OCI-LY7 (cell line): Measurements from ENCODE around the gene EHBP1. TPM values are rescaled to one million over a fixed set of nuclear protein-coding genes. Genes with fewer than 3 reads are reported as not detected.

ENCODE experiments used
- BruUV-seq: library from RNA; stranded (reverse); fragments of 400-500 nt; replicated peaks from 2 replicates; lab custom pipeline; 2021; lab: Mats Ljungman, UMichigan
- CTCF ChIA-PET: fragments of 300-600 bp; sonication (Branson Sonifier 250); formaldehyde crosslinking; loops from one replicate; lab custom pipeline; 2022; ENCODE audit warnings: antibody characterized with exemption; ENCODE audit not compliant: unreplicated experiment; lab: Charles Lee
- POLR2A ChIA-PET: fragments of 300-600 bp; sonication (Branson Sonifier 250); formaldehyde crosslinking; loops from one replicate; lab custom pipeline; 2022; ENCODE audit warnings: antibody characterized with exemption; lab: Charles Lee
- DNase-seq: peaks from one replicate; pipeline ENCODE4 v3.0.0-alpha.2; 2015; ENCODE audit warnings: low spot score
- H2AFZ ChIP-seq: fragments of 200-600 bp; sonication (generic), shearing (Covaris generic); 2 replicates; pipeline ENCODE4 v1.6.1; 2014; ENCODE audit warnings: mild to moderate bottlenecking, antibody characterized with exemption, low read length, moderate library complexity
- H3K27ac ChIP-seq: fragments of 200-600 bp; sonication (generic); 2 replicates; pipeline ENCODE4 v1.5.1; 2014; ENCODE audit warnings: mixed run types, low read depth, mild to moderate bottlenecking, moderate library complexity, low read length, inconsistent platforms; ENCODE audit not compliant: poor library complexity, severe bottlenecking
- H3K36me3 ChIP-seq: fragments of 200-600 bp; sonication (generic); 2 replicates; pipeline ENCODE4 v1.6.1; 2014; ENCODE audit warnings: mild to moderate bottlenecking, antibody characterized with exemption, low read length, moderate library complexity, mixed read lengths; ENCODE audit not compliant: insufficient read depth
- H3K4me1 ChIP-seq: fragments of 200-600 bp; sonication (generic); 2 replicates; pipeline ENCODE4 v1.5.1; 2014; ENCODE audit warnings: mild to moderate bottlenecking, low read length; ENCODE audit not compliant: insufficient read depth, poor library complexity, severe bottlenecking
- H3K4me2 ChIP-seq: fragments of 200-600 bp; sonication (generic); 2 replicates; pipeline ENCODE4 v1.6.1; 2014; ENCODE audit warnings: mild to moderate bottlenecking, low read length
- H3K4me3 ChIP-seq: fragments of 200-600 bp; sonication (generic); 2 replicates; pipeline ENCODE4 v1.5.1; 2014; ENCODE audit warnings: mild to moderate bottlenecking, low read depth, low read length; ENCODE audit not compliant: poor library complexity, severe bottlenecking
- H3K79me2 ChIP-seq: fragments of 200-600 bp; sonication (generic); 2 replicates; pipeline ENCODE4 v1.6.1; 2016; ENCODE audit warnings: low read depth, mild to moderate bottlenecking, low read length, moderate library complexity, mixed read lengths; ENCODE audit not compliant: insufficient read depth
- H3K9me2 ChIP-seq: fragments of 200-600 bp; sonication (generic); 2 replicates; pipeline ENCODE4 v1.6.1; 2016; ENCODE audit warnings: mild to moderate bottlenecking, low read length, mixed read lengths; ENCODE audit not compliant: insufficient read depth
- H3K9me3 ChIP-seq: fragments of 200-600 bp; sonication (generic); 2 replicates; pipeline ENCODE4 v1.6.1; 2014; ENCODE audit warnings: mild to moderate bottlenecking, mixed run types, low read length, mixed read lengths
- H4K20me1 ChIP-seq: fragments of 200-600 bp; sonication (generic); 2 replicates; pipeline ENCODE4 v1.6.1; 2014; ENCODE audit warnings: mild to moderate bottlenecking, antibody characterized with exemption, low read length, moderate library complexity, mixed read lengths; ENCODE audit not compliant: insufficient read depth
- EZH2phosphoT487 ChIP-seq: fragments of 200-600 bp; sonication (generic); IDR thresholded peaks from 2 replicates; pipeline ENCODE4 v1.6.1; 2018; ENCODE audit warnings: low read depth, borderline replicate concordance, mild to moderate bottlenecking, mixed run types, antibody characterized with exemption, low read length, moderate library complexity, mixed read lengths
- intact Hi-C: fragments of 100-400 bp; cut with micrococcal nuclease; formaldehyde crosslinking; loops from one replicate; pipeline ENCODE4 v1.10.0; 2022; ENCODE audit not compliant: unreplicated experiment
- total RNA-seq, 2 experiments: library from RNA; depleted of rRNA in 1 of 2; stranded (reverse); fragments of >200 nt in 1 of 2; shearing (Covaris generic) in 1 of 2; gene quantifications; 2 replicates each; pipeline ENCODE4 v1.2.3, GENCODE V29; 2014 to 2022
- TF ChIP-seq, protein P1 (sequence below): fragments of 200-600 bp; sonication (generic); conservative IDR thresholded peaks from 2 replicates; pipeline ENCODE4 v1.5.1; 2014; ENCODE audit warnings: mild to moderate bottlenecking, antibody characterized with exemption, low read length, moderate library complexity, mixed read lengths

Gene EHBP1
- total RNA-seq, 2 experiments from 2014 or later: 26.8 to 34.1 TPM

DNA sequence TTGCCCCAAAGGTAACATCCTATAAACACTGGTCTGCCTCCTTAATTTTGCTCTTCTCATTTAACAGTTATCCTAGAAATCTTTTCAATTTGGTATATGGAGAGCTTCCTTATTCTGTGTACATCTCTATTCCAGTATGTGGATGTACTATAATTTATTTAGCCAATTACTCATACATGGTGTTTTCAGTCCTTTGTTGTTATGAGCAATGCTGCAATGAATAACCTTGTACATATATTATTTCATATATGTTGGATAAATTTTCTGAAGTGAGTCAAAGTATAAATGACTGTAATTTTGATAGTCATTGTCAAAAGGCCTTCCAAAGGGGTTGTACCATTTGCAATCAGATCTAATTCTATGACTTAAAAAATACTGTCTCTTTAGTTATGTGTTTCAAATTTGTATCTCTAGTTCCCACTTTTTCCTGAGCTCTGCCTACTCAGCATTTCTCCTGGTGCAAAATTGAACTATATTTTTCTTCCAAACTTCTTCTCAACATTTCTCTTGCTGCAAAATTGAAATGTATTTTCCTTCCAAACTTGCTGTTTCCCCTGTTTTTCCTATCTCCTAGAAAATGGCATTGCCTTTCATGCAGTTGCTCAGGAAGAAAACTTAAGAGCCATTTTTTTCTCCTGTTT lies 191.8 kb downstream of the EHBP1 start:
- no peak for TF ChIP-seq EZH2phosphoT487
- TF ChIP-seq, protein P1, sequence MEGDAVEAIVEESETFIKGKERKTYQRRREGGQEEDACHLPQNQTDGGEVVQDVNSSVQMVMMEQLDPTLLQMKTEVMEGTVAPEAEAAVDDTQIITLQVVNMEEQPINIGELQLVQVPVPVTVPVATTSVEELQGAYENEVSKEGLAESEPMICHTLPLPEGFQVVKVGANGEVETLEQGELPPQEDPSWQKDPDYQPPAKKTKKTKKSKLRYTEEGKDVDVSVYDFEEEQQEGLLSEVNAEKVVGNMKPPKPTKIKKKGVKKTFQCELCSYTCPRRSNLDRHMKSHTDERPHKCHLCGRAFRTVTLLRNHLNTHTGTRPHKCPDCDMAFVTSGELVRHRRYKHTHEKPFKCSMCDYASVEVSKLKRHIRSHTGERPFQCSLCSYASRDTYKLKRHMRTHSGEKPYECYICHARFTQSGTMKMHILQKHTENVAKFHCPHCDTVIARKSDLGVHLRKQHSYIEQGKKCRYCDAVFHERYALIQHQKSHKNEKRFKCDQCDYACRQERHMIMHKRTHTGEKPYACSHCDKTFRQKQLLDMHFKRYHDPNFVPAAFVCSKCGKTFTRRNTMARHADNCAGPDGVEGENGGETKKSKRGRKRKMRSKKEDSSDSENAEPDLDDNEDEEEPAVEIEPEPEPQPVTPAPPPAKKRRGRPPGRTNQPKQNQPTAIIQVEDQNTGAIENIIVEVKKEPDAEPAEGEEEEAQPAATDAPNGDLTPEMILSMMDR: no peak
- Histone ChIP-seq H4K20me1 (no peaks in the 10 kb centered on the region), H2AFZ (no peak overlapping the region), H3K9me3 (no peaks in the 10 kb centered on the region), H3K79me2 (no peaks in the 10 kb centered on the region), H3K4me2 (no peak overlapping the region), H3K4me3 (no peak overlapping the region), H3K27ac (no peak overlapping the region), H3K9me2 (no peaks in the 10 kb centered on the region), H3K36me3 (no peaks in the 10 kb centered on the region), H3K4me1 (no peaks in the 10 kb centered on the region)
- intact Hi-C loops: no loop called here
- ChIA-PET CTCF (no interaction called here), POLR2A (no interaction called here)
- no peak for DNase-seq
- no TSS peak for BruUV-seq

DNA sequence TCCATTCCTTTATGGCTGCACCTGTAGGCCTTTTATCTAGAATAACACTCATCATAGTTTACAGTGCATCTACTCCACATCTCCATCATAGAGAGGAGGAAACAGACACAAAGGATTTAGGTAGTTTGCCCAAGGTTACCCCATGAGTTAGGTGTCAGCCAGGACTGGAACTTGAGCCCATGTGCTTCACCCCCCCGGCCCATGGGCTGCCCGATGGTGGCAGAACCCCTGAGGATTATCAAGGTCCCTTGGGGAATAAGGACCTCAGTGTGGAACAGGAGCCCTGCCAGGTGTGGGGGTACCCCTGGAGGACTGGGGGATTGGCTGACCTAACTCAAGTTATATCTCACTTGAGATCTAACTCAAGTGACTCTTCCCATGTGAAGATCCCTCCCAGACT lies 198.8 kb downstream of the EHBP1 start:
- Histone ChIP-seq H3K4me2 (no peak overlapping the region), H3K79me2 (no peaks in the 10 kb centered on the region), H3K36me3 (no peaks in the 10 kb centered on the region), H4K20me1 (no peaks in the 10 kb centered on the region), H3K9me2 (no peaks in the 10 kb centered on the region), H3K9me3 (no peaks in the 10 kb centered on the region), H3K4me1 (no peaks in the 10 kb centered on the region), H3K4me3 (no peak overlapping the region), H3K27ac (no peak overlapping the region), H2AFZ (no peak overlapping the region)
- intact Hi-C loops: no loop called here
- DNase-seq: no peak
- no peak for TF ChIP-seq EZH2phosphoT487
- TF ChIP-seq, protein P1: no peak
- BruUV-seq: no TSS peak
- ChIA-PET POLR2A (no interaction called here), CTCF (no interaction called here)

DNA sequence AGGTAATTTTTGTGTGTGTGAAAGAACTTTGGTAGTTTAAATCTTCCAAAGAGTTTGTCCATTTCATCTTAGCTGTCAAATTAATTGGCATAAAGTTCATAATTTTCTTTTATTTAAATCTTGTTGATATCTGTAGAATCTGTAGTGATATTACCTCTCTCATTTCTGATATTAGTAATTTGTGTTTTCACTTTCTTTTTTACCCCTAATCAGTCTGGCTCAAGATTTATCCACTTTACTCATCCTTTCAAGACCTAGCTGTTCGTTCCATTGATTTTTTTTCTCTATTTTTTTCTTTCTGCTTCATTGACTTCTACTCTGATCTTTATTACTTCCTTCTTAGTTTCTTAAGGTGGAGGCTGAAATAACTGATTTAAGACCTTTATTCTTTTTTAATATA lies 202.6 kb downstream of the EHBP1 start:
- H3K27ac ChIP-seq: no peak overlapping the region
- intact Hi-C loops: no loop called here
- H2AFZ ChIP-seq: no peak overlapping the region
- H3K9me2 ChIP-seq: no peaks in the 10 kb centered on the region
- no peaks in the 10 kb centered on the region for H3K4me1 ChIP-seq
- CTCF ChIA-PET: no interaction called here
- no peaks in the 10 kb centered on the region for H3K9me3 ChIP-seq
- TF ChIP-seq, protein P1: no peak
- TF ChIP-seq EZH2phosphoT487: no peak
- H3K36me3 ChIP-seq: no peaks in the 10 kb centered on the region
- H4K20me1 ChIP-seq: no peaks in the 10 kb centered on the region
- no peak for DNase-seq
- H3K4me2 ChIP-seq: no peak overlapping the region
- H3K79me2 ChIP-seq: no peaks in the 10 kb centered on the region
- POLR2A ChIA-PET: interaction anchor here (0.7 kb wide), 1 partner anchor 22 kb away, joined by 3 read pairs; no protein-coding TSS in a partner anchor
- BruUV-seq: no TSS peak
- no peak overlapping the region for H3K4me3 ChIP-seq
